GM21619 (cell line): Measurements from ENCODE around the gene RASA3.
"Not testable (repeated sequence)": the region's sequence is repeated elsewhere in the genome, so short reads cannot be mapped to it uniquely, and the experiment has no call there.

ENCODE experiments used
- ATAC-seq: cut with Tn5 transposase; IDR thresholded peaks from one replicate; pipeline ENCODE4 v1.9.1; 2021; ENCODE audit not compliant: unreplicated experiment

The RASA3 gene

DNA sequence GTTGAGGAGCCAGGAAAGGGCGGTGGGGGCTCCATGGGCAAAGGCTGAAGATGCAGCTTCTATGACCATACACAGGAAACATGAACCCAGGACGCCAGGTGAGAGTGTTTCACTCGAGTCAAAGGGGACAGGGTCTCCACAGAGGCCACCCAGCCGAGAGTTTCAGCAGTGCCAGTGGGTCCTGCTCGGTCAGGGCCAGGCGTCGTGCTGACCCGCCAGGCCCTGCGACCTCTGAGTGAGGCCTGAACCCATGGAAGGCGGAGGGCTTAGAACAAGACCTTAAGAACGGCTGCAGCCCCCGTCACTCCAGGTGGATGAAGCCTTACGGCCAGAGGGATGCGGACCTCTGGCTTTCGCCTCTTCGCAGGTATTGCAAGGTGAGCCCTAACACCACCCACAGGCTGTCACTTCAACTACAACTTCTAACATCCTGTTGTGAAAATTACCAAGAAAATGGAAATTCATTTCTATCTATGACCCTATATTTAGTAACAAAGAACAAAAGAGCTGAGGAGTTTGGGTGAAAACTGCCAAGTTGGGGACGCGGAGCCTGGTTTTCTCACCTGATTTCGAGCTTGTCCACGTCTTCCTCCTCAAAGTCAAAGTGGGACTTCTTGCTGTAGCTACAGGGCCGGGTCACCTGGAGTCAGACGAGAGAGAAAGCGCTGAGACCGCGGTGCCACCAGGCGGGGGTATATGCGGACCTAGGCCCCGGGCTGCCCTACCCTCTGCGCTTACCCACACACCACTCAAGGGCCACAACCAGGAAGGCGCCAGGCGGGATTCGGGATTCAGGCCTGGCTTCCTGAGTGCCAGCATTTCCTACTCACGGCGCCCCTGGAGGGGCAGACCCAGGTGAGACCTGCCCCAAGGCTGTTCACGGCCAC is 108.5 kb downstream of the RASA3 start:
- no peak for ATAC-seq

DNA sequence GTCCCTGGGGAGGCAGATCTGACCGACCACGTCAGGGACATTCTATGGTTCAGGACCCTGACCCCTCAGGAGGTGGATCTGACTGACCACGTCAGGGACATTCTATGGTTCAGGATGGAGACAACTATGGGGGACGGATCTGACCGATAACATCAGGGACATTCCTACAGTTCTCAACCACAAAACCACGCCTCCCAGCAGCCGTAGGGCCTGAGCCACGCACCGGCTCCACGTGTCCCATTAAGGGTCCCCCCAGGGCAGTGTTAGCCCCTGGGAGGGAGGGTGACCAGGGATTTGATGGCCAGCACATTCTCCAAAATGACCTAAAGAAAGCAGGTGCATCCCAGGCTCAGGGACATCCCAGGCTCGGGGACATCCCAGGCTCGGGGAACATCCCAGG is 109.5 kb downstream of the RASA3 start:
- ATAC-seq: no peak

DNA sequence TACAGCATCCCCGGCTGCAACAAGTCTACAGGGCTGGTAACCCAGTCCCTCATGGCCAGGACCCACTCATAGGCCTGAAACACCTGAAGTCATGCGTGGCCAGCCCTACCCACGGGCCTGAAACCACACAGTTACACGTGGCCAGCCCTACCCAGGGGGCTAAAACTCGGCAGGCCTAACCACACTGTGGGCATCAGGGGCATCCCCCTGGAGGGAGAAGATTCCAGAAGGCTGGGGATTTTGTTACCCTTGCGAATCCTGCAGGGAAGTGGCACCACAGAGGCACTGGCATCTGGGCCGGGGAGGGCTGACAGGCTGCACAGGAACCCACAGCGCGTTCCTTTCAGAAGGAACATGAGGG is 110.1 kb downstream of the RASA3 start:
- no peak for ATAC-seq

DNA sequence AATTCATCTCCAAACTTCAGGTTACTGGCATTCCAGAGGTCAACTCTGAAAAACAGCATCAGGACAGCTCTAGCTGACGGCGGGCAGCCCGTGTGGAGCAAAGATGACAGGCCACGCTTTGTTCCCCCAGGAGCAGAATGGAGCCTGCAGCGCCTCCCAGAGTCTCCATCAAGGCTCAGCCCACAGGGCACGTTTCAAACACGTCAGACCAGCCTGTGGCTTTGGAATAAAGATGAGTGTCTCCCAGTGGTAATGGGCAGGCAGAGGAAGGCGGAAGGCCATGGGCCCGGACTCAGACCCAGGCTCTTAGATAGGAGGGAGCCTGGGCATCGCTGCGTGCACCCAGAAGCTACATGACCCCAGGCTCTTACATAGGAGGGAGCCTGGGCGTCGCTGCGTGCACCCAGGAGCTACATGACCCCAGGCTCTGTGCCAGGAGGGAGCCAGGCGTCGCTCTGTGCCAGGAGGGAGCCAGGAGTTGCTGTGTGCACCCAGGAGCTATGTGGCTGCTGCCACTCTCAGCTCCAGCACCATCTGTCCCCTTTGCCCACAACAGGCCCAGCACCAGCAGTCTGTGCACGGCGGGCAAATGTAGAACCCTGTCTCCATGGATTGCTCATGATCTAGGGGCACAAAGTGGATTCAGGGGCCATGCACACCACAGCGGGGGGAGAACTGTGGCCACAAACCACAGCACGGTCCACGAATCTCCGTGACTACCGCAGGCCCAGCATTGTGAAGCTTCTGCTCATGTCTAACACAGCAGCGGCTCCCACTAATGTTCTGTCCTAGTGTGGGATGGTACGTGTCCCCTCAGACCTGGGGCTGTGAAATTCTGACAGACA is 110.7 kb downstream of the RASA3 start:
- ATAC-seq: no peak

DNA sequence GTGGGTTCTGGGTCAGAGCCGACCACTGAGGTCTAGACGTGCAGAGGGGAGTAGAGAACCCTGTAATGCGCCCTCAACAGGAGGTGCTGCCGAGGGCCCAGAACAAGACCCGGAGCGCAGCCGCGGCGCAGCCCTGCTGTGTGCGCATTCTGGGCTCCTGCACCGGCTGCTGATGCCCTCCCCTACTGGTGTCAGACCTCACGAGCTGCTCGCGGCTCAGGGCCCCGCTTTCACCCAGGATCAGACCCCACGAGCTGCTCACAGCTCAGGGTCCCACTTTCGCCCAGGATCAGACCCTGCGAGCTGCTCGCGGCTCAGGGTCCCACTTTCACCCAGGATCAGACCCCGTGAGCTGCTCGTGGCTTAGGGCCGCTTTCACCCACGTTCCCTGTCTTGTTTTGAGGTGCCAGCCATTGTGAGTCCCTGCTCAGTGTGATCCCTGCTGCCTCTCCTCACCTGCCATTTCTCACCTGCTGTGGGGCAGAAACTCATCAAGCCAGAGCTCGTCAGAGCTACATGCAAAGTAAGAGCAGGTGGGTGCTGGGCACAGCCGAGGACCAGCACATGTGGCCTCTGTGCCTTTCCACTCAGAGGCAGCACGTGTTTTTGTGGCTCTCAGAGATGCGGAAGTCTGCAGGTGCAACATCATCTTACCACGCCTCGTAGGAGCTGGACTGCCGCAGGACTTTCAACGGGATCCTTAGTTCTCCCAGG is 111.5 kb downstream of the RASA3 start:
- ATAC-seq: no peak

DNA sequence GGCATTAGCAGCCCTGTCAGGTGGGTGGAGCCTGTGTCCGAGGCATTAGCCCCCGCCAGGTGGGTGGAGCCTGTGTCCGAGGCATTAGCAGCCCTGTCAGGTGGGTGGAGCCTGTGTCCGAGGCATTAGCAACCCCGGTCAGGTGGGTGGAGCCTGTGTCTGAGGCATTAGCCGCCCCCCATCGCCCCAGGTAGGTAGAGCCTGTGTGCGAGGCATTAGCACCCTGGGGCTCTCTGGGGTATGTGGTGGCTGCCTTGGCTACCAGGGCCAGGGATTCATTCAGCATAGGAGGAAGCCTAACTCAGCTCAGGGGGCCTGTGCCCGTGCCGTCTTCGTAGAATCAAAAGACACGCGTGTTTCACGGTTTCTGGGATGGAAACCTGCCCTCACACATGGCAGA is 112.3 kb downstream of the RASA3 start:
- ATAC-seq: not testable (repeated sequence)

DNA sequence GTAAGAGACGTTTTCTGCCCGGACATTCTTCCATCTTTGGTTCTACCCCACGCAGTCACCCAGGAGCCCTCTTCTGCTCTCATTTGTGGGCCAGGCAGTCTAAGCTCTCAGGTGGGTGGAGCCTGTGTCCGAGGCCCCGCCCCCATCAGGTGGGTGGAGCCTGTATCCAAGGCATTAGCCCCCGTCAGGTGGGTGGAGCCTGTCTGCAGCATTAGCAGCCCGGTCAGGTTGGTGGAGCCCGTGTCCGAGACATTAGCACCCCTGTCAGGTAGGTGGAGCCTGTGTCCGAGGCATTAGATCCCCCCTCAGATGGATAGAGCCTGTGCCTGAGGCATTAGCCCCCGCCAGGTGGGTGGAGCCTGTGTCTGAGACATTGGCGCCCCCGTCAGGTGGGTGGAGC is 113.1 kb downstream of the RASA3 start:
- ATAC-seq: no peak

DNA sequence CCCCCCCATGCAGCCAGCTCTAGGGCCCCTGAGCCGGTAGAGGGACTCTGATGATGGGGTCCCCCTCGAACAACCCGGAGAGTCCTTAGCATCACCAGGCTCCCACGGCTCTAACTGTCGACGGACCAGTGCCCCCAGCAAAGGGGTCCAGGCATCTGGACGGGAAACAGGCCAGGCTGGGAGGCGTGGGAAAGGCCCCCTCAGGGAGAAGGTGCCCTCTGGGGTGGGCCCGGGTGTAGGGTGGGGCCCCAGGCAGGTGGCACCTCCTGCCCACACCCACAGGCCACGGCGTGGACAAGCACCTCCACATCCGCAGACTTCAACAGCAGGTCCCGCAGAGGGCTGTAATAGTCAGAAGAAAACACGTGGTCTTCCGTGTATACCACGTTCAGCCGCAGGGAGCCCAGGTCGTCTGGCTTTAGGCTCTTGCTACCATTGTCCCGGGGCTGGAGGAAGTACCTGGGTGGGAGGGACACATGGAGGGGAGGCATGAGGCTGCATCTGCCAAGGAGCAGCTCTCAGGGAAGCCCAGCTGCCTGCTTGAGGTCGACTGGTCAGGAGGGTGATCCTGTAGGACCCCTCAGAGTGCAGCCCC is 113.9 kb downstream of the RASA3 start:
- no peak for ATAC-seq

DNA sequence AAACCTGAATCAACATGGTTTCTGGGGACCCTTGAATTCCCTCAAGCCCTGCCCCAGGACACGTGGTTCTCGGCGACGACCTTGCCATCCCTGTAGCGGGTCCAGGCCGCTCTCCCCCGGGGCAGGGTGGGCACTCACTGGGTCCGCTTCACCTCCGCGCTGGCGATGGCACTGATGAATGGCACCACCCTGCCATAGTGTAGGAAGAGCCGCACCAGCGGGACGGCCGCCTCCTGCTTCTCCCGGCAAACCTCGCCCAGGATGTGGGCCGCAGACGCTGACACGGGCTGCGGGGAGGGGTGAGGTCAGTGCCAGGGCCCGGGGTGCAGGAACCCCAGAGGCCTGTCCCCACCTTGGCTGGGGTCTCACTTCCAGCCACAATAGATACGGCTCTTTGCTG is 114.5 kb downstream of the RASA3 start:
- ATAC-seq: no peak

DNA sequence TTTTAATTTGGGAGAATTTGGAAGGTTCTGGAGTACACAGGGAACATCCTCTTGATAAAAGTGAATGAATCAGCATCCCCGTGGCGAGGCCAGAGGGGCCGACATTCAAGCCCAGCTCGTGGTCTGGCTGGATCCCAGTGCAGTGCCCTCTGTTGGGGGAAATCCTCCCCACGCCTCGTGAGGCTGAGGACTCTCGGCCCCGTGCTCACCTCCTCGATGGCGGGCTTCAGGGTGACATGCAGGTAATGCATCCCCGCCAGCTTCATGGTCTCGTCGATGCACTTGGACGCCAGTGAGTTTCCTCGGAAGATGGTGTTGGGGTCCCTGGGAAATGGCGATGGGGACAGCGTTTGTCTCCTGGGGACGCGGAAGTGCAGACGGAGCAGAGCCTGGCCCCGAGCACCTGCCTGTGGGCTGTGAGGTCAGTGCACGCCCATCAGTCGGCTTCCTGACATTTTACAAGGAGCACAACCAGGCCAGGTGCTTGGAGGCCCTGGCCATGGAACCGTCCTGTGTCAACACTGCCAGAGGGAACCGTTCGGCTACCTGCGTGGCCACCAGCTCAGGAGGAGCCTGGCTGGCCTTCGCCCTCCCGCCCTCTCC is 115.3 kb downstream of the RASA3 start:
- no peak for ATAC-seq

DNA sequence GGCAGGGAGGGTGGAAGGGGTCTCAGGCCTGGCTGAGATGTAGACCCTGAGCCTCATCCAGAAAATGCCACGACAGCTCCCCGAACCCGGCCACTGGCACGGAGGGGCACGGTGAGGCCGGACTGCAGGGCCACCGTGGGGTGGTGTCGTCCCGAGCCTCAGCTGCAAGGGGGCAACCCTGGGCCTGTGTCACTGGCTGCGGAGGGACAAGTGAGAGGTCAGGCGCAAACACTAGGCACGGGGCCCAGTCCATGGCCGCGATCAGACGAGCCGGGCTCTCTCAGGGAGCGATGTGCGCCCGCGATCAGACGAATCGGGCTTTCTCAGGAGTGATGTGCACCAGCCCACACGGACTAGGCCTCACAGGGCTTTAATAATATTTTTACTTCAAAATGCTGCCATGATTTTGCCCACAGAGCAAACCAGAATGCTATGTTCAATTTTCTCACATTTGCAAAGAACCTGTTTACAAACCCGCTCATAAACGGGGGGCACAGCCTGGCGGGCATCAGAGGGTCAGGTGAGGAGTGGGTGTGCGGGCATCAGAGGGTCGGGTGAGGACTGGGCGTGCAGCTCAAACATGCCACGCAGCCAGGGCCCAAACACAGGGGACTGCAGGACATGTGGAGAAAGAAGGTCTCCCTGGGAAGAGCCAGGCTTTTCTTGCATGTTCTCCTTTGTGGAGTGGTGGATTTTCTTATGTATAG is 115.9 kb downstream of the RASA3 start:
- ATAC-seq: no peak

DNA sequence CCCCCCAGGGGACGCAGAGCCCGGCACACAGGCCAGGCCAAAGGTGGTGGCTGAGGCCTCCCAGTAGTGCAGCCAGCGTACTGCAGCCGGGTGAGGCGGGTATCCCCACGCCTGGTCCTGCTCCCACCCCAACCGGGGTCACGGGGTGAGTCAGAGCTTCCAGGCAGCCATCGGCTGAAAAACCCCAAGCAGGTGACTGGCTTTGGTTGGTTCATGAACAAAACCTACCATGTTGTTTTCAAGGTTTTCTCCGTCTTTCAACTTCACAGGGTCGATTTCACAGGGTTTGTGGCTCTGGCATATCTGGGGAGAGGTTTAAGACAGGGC is 116.5 kb downstream of the RASA3 start:
- no peak for ATAC-seq

DNA sequence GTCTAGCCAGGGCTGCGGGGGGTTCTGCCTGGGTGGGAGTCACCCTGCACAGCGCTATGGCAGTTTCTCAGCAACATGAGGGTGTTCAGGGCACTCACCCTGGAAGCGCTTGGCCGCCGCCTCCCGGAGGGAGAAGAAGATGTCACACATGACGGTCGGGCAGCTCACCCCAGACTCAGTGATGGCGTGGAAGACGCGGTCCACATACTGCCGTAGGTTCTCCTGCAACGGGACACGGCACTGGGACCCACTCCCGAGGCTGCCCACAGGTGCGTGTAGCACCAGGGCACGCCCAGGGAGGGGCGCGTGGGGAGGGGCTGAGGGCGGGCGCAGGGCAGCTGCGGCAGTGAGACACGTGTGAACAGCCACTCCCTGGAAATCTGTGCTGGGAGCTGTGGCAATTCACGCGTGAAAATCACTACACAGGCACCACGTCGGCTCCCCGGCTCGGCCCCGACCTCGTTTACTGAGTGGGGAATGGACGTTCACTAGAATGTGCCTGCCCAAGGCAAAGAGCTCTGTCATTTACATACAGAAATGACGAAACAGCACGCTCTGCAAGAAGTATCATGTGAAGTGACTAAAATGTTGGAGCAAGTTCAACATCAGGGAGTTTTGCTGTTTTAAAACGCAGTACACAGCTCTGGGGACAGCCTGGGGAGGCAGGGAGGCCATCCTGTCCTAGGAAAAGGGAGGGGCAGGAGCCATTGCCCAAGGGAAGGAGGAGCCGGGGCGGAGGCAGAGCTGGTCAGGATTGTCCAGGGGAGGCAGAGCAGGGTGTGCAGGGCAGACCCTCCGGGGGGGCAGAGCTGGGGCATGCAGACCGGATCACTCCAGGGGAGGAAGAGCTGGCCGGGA is 117.1 kb downstream of the RASA3 start:
- no peak for ATAC-seq

DNA sequence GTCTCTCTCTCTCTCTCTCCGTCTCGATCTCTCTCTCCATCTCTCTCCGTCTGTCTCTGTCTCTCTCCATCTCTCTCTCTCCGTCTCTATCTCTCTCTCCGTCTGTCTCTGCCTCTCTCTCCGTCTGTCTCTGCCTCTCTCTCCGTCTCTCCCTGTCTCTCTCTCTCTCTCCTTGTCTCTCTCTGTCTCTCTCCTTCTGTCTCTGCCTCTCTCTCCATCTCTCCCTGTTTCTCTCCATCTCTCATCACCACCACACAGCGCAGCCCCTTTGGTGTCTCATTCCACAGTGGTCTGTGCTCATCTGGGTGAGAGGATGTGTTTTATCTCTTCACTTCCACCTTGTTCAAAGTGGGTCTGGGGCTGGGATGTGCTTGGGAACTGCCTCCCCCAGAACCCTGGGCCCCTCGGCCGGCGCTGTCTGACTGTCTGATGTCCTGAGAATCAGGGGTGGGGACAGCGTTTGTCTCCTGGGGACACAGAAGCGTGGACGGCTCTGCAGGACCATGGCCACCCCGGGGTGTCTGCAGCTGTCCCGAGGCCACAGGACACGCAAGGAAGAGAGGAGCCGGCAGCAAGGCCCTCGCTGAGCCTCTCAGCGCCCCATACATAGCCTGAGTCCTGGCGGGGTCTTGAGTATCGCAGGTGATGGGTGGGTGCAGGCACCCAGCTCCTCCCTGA is 118.3 kb downstream of the RASA3 start:
- no peak for ATAC-seq

DNA sequence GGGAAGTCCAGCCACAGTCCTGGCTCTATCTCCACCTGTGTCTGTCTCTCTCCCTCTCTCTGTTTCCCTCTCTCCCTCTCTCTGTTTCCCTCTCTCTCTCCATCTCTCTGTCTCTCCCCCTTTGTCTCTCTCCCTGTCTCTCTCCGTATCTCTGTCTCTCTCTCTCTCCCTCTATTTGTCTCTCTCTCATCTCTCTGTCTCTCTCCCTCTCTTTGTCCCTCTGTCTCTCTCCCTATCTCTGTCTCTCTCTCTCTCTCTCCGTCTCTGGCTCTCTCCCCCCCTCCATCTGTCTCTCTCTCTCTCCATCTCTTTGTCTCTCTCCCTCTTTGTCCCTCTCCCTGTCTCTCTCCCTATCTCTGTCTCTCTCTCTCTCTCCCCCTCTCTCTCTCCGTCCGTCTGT is 119.1 kb downstream of the RASA3 start:
- no peak for ATAC-seq

DNA sequence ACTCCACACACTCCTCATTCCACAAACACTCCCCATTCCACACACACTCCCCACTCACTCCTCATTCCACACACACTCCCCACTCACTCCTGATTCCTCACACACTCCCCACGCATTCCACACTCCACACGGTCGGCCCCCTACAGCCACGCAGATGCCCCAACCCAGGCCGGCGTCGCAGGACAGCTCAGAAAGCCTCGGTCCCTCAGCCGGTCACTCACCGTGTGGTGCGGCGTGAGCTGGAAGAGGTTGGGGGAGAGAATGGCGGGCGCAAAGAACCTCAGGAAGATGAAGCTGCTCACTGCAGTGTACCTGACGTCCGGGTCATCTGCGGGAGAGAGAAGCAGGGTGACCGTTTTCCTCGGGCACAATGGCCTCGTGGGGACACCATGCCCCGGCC is 119.5 kb downstream of the RASA3 start:
- ATAC-seq: no peak

DNA sequence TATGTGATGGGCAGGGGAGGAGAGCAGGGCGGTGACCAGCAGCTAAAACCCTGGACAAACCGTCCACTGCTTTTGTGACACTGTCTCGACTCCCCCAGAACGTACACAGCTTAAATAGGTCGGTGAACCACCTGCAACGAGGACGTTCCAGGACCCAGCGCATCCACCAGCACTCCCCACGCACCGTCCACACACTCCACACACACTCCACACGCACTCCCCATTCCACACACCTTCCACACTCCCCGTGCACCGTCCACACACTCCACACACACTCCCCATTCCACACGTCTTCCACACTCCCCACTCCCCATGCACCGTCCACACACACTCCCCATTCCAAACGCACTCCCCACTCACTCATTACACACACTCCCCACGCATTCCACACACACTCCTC is 120.3 kb downstream of the RASA3 start:
- ATAC-seq: no peak

DNA sequence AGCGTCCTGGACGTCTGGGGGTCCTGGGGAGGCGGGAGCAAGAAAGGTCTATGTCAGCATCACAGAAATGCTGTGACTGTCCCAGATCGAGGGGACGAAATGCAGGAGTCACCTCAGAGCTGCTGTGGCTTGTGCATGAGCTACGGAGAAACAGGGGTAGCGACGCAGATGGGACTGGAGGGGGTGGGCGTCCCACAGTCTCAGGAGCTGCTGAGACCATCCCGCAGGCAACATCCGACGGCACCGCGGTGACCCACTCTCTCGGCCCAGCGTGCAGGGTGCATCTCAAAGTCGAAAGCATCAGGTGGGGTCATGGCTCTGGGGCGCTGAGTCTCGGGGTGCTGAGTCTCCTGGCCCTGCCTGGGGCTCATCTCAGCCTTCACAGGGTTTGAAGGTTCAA is 121.2 kb downstream of the RASA3 start:
- ATAC-seq: no peak
